ENCODE data around the gene DZIP1L. TPM values are rescaled to one million over a fixed set of nuclear protein-coding genes. Genes with fewer than 3 reads are reported as not detected.
A peak's percentile ranks its signal among the peaks of the same experiment; 100 is the strongest.

DZIP1L gene
- total RNA-seq, 1 experiment from 2014 or later = 16.5 TPM

DNA sequence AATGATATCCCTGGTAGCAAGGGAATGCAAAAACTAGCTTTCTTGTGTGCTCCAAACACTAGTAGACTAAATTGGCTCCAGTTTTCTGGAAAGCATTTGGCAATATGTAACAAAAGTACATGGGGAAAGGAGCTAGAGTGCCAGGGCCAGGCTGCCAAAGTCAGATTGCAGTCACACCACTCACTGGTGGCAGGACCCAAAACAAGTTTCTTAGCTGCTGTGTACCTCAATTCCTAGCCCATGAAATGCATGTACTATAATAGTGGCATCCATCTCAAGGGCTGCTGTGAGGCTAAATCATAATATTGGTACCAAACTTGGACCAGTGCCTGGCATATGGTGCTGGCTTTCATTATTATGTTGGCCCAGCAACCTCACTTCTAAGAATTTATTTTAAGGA, 56.1 kb downstream of the DZIP1L start:
- no peaks in the 10 kb centered on the region for H3K4me1 Mint-ChIP-seq (ENCODE audit: low read depth, unreplicated experiment)
- TF ChIP-seq, protein P1, sequence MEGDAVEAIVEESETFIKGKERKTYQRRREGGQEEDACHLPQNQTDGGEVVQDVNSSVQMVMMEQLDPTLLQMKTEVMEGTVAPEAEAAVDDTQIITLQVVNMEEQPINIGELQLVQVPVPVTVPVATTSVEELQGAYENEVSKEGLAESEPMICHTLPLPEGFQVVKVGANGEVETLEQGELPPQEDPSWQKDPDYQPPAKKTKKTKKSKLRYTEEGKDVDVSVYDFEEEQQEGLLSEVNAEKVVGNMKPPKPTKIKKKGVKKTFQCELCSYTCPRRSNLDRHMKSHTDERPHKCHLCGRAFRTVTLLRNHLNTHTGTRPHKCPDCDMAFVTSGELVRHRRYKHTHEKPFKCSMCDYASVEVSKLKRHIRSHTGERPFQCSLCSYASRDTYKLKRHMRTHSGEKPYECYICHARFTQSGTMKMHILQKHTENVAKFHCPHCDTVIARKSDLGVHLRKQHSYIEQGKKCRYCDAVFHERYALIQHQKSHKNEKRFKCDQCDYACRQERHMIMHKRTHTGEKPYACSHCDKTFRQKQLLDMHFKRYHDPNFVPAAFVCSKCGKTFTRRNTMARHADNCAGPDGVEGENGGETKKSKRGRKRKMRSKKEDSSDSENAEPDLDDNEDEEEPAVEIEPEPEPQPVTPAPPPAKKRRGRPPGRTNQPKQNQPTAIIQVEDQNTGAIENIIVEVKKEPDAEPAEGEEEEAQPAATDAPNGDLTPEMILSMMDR (IDR thresholded peaks at IDR 0.05; ENCODE audit: unreplicated experiment) = no peak
- DNase-seq = no peak
- no TSS peak for BruUV-seq (replicated peaks)
- CTCF ChIA-PET = no interaction called here
- H3K36me3 Mint-ChIP-seq (ENCODE audit: insufficient read depth, unreplicated experiment) = no peaks in the 10 kb centered on the region
- no peak overlapping the region for H3K4me3 Mint-ChIP-seq (ENCODE audit: low read depth, unreplicated experiment)
- H3K27ac Mint-ChIP-seq (ENCODE audit: unreplicated experiment) = no peak overlapping the region
- no peaks in the 10 kb centered on the region for H3K27me3 Mint-ChIP-seq (ENCODE audit: unreplicated experiment)
- H3K9me3 Mint-ChIP-seq (ENCODE audit: low read depth, unreplicated experiment) = no peaks in the 10 kb centered on the region
- intact Hi-C loops (cut with micrococcal nuclease; ENCODE audit: unreplicated experiment) = no loop called here

DNA sequence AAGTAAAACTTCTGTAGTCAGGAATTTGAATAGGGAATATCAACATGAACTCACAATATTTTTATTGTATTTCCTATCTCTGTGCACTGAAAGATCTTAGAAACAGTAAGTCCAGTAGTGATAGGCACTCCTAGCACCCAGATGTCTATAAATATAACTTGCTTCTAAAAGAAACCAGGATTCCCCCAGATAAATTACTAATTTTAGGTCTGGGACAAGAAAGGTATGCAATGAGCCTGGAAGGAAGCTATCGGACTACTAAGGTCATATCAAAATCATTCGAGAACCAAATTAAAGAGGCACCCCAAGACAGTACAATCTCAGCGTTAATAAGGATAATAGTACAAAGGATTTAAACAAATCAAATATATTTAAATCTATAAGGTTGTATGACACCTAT, 58.0 kb downstream of the DZIP1L start:
- TF ChIP-seq, protein P1 (IDR thresholded peaks at IDR 0.05; ENCODE audit: unreplicated experiment) = no peak
- no peaks in the 10 kb centered on the region for H3K36me3 Mint-ChIP-seq (ENCODE audit: insufficient read depth, unreplicated experiment)
- H3K4me3 Mint-ChIP-seq (ENCODE audit: low read depth, unreplicated experiment) = no peak overlapping the region
- H3K27ac Mint-ChIP-seq (ENCODE audit: unreplicated experiment) = no peak overlapping the region
- CTCF ChIA-PET = no interaction called here
- intact Hi-C loops (cut with micrococcal nuclease; ENCODE audit: unreplicated experiment) = no loop called here
- no TSS peak for BruUV-seq (replicated peaks)
- no peak for DNase-seq
- H3K27me3 Mint-ChIP-seq (ENCODE audit: unreplicated experiment) = no peaks in the 10 kb centered on the region
- H3K4me1 Mint-ChIP-seq (ENCODE audit: low read depth, unreplicated experiment) = no peaks in the 10 kb centered on the region
- H3K9me3 Mint-ChIP-seq (ENCODE audit: low read depth, unreplicated experiment) = no peaks in the 10 kb centered on the region

DNA sequence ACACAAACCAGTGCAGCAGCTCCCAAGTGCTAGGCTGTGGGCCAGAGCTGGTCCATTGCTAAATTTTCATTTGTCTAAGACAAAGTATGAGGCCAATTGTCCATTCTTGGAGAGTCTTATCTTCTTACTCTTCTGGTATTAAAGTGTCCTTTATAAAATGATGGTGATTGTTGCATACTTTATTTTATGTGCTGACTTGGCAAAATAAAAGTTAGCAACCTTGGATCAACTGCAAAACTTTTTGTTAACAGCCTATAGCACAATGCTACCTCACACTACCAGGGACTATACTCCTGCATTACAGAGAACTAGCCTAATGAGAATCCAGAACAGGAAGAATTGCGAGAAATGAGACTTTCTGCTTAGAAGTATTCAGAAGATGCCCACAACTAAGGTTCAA, 61.4 kb downstream of the DZIP1L start:
- Mint-ChIP-seq H3K4me3 (ENCODE audit: low read depth, unreplicated experiment) (no peak overlapping the region), H3K4me1 (ENCODE audit: low read depth, unreplicated experiment) (no peaks in the 10 kb centered on the region), H3K27me3 (ENCODE audit: unreplicated experiment) (no peaks in the 10 kb centered on the region), H3K9me3 (ENCODE audit: low read depth, unreplicated experiment) (no peaks in the 10 kb centered on the region), H3K27ac (ENCODE audit: unreplicated experiment) (no peak overlapping the region), H3K36me3 (ENCODE audit: insufficient read depth, unreplicated experiment) (no peaks in the 10 kb centered on the region)
- CTCF ChIA-PET = interaction anchor here (0.6 to 0.9 kb wide), 3 partner anchors 23 to 241 kb away, joined by 3 to 5 read pairs (median 4); no protein-coding TSS in a partner anchor
- intact Hi-C loops (cut with micrococcal nuclease; ENCODE audit: unreplicated experiment) = no loop called here
- no peak for DNase-seq
- TF ChIP-seq, protein P1 (IDR thresholded peaks at IDR 0.05; ENCODE audit: unreplicated experiment) = no peak
- BruUV-seq (replicated peaks) = no TSS peak

DNA sequence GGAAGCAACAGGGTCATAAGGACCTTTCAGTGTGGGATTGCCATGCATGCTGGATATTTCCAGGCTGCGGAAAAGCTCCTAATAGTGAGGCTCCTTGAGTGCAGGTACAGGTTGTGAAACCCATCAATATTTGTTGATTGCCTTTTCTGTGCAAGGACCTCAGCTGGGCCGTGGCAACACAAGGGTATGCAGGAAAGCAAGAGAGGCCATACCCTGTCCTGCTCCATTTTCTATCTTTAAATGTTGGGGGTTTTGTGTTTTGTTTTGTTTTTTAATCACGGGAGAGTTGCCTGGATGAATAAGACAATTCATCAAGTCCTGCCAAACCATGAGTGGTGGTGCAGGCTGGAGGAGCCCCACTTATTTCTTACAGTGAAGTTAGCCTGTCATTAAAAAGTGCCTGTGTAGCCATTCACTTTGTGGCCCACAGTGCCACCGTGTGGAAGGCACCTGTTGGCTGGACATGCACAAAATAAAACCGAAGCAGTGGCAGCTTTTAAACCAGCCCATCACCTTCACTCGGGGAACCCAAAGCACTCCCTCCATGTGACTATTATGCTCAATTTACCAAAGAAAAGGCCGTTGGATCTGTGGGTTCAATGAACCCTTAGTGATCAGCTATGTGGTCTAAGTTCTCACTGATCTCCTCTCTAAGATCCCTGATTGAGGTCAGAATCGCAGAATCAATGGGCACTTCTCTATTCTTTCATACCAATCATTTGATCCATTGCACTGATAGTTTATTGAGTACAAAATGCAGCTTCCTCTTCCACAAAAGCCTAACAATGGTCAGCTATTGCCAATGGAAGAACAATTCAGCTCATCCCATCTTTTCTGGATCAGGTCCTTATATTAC, 63.2 kb downstream of the DZIP1L start:
- H3K36me3 Mint-ChIP-seq (ENCODE audit: insufficient read depth, unreplicated experiment) = no peaks in the 10 kb centered on the region
- TF ChIP-seq, protein P1 (IDR thresholded peaks at IDR 0.05; ENCODE audit: unreplicated experiment) = peak; percentile 80
- intact Hi-C loops (cut with micrococcal nuclease; ENCODE audit: unreplicated experiment) = loop anchor here (1.0 to 2.0 kb wide), 4 partner anchors 53 to 947 kb away; no protein-coding TSS in a partner anchor

More for the DNA sequence above, 63.2 kb downstream of the DZIP1L start:
- Mint-ChIP-seq H3K27me3 (ENCODE audit: unreplicated experiment) (no peaks in the 10 kb centered on the region), H3K4me3 (ENCODE audit: low read depth, unreplicated experiment) (no peak overlapping the region), H3K9me3 (ENCODE audit: low read depth, unreplicated experiment) (no peaks in the 10 kb centered on the region), H3K27ac (ENCODE audit: unreplicated experiment) (no peak overlapping the region), H3K4me1 (ENCODE audit: low read depth, unreplicated experiment) (no peaks in the 10 kb centered on the region)
- CTCF ChIA-PET = interaction anchor here (0.7 to 1.6 kb wide), 3 partner anchors 81 to 1020 kb away, joined by 4 to 8 read pairs (median 4); no protein-coding TSS in a partner anchor
- DNase-seq = peak; percentile 75
- no TSS peak for BruUV-seq (replicated peaks)

Measured in Calu3 (cell line).